ENCODE data around the gene RIMKLB.

DNA sequence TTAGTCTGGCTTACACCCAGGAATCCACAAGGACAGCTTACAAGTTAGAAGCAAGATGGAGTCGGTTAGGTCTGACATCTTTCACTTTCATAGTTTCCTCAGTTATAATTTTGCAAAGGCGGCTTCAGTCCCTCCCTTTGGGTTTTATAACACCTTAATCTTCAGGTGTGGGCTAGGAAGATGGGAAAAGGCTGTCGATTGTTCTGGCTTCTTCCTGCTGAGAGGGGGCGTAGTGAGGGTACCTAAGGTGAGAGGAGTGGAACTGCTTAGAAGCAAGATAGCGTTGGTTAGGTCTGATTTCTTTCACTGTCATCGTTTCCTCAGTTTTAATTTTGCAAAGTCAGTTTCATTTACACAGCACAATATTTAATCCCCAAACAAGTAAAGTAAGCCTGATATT lies 134.7 kb downstream of the RIMKLB start:
- TF ChIP-seq CTCF (IDR thresholded peaks at IDR 0.05; ENCODE audit: insufficient read depth, low read length) (no peak), GABPA (IDR thresholded peaks at IDR 0.05; ENCODE audit: low read depth) (no peak), POLR2AphosphoS5 (IDR thresholded peaks at IDR 0.05; ENCODE audit: low read depth) (no peak)
- TF ChIP-seq, protein P1, sequence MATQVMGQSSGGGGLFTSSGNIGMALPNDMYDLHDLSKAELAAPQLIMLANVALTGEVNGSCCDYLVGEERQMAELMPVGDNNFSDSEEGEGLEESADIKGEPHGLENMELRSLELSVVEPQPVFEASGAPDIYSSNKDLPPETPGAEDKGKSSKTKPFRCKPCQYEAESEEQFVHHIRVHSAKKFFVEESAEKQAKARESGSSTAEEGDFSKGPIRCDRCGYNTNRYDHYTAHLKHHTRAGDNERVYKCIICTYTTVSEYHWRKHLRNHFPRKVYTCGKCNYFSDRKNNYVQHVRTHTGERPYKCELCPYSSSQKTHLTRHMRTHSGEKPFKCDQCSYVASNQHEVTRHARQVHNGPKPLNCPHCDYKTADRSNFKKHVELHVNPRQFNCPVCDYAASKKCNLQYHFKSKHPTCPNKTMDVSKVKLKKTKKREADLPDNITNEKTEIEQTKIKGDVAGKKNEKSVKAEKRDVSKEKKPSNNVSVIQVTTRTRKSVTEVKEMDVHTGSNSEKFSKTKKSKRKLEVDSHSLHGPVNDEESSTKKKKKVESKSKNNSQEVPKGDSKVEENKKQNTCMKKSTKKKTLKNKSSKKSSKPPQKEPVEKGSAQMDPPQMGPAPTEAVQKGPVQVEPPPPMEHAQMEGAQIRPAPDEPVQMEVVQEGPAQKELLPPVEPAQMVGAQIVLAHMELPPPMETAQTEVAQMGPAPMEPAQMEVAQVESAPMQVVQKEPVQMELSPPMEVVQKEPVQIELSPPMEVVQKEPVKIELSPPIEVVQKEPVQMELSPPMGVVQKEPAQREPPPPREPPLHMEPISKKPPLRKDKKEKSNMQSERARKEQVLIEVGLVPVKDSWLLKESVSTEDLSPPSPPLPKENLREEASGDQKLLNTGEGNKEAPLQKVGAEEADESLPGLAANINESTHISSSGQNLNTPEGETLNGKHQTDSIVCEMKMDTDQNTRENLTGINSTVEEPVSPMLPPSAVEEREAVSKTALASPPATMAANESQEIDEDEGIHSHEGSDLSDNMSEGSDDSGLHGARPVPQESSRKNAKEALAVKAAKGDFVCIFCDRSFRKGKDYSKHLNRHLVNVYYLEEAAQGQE (IDR thresholded peaks at IDR 0.05; ENCODE audit: insufficient replicate concordance, low read depth) = no peak

All from HL-60 (cell line).